ENCODE results near the gene CFB. TPM values are rescaled to one million over a fixed set of nuclear protein-coding genes. Genes with fewer than 3 reads are reported as not detected.

Gene CFB
- total and polyA plus RNA-seq, 2 of the 13 experiments (the other 11 are each of a cell fraction or from before 2014, with no cell fraction given) = 171 to 513 TPM

- TF ChIP-seq ZNF34 (CRISPR knock-in tag; IDR thresholded peaks at IDR 0.05; ENCODE audit: borderline replicate concordance) = peak; percentile 34; the same call in 1 of the 2 replicates
- peak; percentile 98 for TF ChIP-seq ELF1 (CRISPR knock-in tag; IDR thresholded peaks at IDR 0.05)
- 0 out of 2 replicates have a peak, but pooled peaks have one; percentile 12 for TF ChIP-seq LRRFIP1 (CRISPR knock-in tag; conservative IDR thresholded peaks at IDR 0.05)
- no peak for TF ChIP-seq NFE2L2 (IDR thresholded peaks at IDR 0.05; ENCODE audit: low read length)
- peak; percentile 9; the same call in 1 of the 2 replicates for TF ChIP-seq SAFB2 (CRISPR knock-in tag; IDR thresholded peaks at IDR 0.05; ENCODE audit: borderline replicate concordance, low read depth)
- TF ChIP-seq ZNF225 (CRISPR knock-in tag; IDR thresholded peaks at IDR 0.05) = peak; percentile 74; the same call in 1 of the 2 replicates
- TF ChIP-seq ARHGAP35 (CRISPR knock-in tag; IDR thresholded peaks at IDR 0.05; ENCODE audit: borderline replicate concordance) = peak; percentile 84
- no peak for TF ChIP-seq MAFF (IDR thresholded peaks at IDR 0.05; ENCODE audit: low read depth, low read length)
- TF ChIP-seq HNF4A (CRISPR knock-in tag; IDR thresholded peaks at IDR 0.05) = no peak; the same call in none of the 2 replicates
- TF ChIP-seq FUBP1 (CRISPR knock-in tag; IDR thresholded peaks at IDR 0.05; ENCODE audit: borderline replicate concordance) = 0 out of 2 replicates have a peak, but pooled peaks have one; percentile 26
- TF ChIP-seq NFKBIZ (CRISPR knock-in tag; IDR thresholded peaks at IDR 0.05) = peak; percentile 19
- peak; percentile 60 to 94; a peak in 2 of 4 replicates for TF ChIP-seq KLF16 (CRISPR knock-in tag; IDR thresholded peaks at IDR 0.05)
- peak; percentile 69 for TF ChIP-seq YY1 (IDR thresholded peaks at IDR 0.05; ENCODE audit: insufficient read depth, insufficient replicate concordance, low read depth, low read length)
- TF ChIP-seq ZMAT3 (CRISPR knock-in tag; conservative IDR thresholded peaks at IDR 0.05) = no peak
- no peak for TF ChIP-seq ZNF674 (CRISPR knock-in tag; IDR thresholded peaks at IDR 0.05; ENCODE audit: low read depth)
- TF ChIP-seq CENPT (CRISPR knock-in tag; IDR thresholded peaks at IDR 0.05; ENCODE audit: low read depth) = peak; percentile 50; the same call in 1 of the 2 replicates
- TF ChIP-seq RERE (CRISPR knock-in tag; IDR thresholded peaks at IDR 0.05; ENCODE audit: low read depth) = no peak; the same call in 1 of the 2 replicates
- TF ChIP-seq ZNF556 (CRISPR knock-in tag; IDR thresholded peaks at IDR 0.05; ENCODE audit: borderline replicate concordance) = peak; percentile 9; the same call in 1 of the 2 replicates
- peak; percentile 99 for TF ChIP-seq KAT8 (CRISPR knock-in tag; IDR thresholded peaks at IDR 0.05)
These were observed 26.3 kb downstream of the CFB start, which contains the start of gene DXO (continued) for GRCh38 chr6:31971993-31972708.
